Myocyte (in vitro differentiated cells): ENCODE data around the gene STX3. TPM values are rescaled to one million over a fixed set of nuclear protein-coding genes. Genes with fewer than 3 reads are reported as not detected.
"Not testable (repeated sequence)": the region's sequence is repeated elsewhere in the genome, so short reads cannot be mapped to it uniquely, and the experiment has no call there.

Source experiments
- DNase-seq: peaks from one replicate; pipeline ENCODE4 v3.0.0-alpha.2; 2012; ENCODE audit warnings: low read depth
- total RNA-seq: library from RNA; depleted of rRNA; stranded (reverse); fragments of >200 nt; gene quantifications from 2 replicates; pipeline ENCODE4 v1.2.3, GENCODE V29; 2014

The STX3 gene
- total RNA-seq, 1 donor from 2014 or later = 19.0 TPM

DNA sequence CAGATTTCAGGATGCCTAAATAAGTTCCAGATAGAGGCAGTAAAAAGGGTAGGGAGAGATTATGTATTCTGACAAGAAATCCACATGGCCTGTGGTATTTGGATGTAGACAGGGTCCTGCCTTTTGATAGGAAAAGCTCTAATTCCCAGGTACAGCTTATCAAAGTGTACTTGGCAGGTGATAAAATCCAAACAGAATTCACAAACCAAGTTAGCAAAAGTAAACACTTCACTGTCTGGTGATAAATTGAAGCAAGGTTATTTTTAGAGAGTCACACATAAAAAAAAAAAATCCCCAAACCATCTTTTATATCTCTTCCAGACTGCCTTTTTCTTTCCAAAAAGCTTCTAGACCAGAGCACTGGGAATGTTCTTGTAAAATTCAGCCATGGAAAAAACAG lies 84.4 kb downstream of the STX3 start:
- DNase-seq = no peak

DNA sequence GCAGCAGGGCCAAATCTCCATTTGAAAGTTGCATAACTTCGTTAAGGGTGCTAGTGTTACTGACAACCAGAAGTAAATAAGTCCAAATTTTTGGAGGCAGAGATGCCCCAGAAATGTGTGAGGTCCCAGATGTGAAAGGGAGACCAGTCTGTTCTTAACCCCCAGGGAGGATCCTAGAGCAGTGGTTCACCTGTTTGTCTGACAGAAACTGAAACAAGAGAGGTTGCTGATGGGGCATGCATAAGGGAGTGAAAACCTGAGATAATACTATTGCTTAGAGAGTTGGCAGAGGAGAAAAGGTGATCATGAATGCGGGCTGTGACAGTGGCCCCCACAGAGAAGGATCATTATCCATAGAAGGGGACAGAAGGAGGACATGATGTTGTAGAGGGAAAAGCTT lies 86.3 kb downstream of the STX3 start:
- DNase-seq = no peak

DNA sequence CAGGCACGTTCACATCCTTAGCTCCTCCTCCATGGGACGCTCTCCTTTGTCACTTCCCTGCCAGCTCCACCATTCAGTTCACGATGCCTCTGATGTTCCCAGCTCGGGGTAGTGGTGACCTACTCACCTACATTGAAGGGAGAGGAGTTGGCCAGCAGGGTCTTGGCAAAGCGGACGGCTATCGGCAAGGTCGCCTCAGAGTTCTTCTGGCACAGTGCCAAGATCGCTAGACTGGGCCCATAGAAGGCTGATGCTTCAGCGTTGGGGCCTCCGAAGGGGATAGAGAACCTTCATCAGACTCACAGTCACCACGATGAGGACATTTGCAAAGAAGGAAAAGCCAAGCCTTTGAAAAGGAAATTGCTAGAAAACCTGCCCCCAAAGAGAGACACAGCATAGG lies 87.1 kb downstream of the STX3 start:
- DNase-seq = no peak

DNA sequence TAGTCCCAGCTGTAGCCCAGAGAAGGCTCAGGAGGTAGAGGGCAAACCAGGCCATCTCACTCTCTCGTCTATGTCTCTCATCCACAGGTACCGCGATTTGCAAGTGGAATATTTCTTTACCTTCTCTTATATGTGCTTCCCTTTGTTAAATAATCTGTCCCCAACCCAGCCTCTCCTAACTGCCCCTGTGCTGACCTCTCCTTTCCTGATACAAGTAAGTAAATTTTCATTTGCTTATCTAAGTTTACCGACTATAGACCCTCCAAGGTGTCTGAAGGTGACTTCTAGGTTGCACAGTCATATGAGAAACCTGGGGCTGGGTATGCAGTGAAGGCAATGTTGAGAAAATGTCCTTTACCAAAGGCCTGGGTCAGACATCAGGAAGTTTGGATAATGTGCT lies 90.2 kb downstream of the STX3 start, which contains the start of gene CBLIF:
CBLIF (minus strand) TSS at position 101 of the 400 bp plus-strand sequence; CDS start at position 55, 46 bp downstream.
- DNase-seq = no peak

DNA sequence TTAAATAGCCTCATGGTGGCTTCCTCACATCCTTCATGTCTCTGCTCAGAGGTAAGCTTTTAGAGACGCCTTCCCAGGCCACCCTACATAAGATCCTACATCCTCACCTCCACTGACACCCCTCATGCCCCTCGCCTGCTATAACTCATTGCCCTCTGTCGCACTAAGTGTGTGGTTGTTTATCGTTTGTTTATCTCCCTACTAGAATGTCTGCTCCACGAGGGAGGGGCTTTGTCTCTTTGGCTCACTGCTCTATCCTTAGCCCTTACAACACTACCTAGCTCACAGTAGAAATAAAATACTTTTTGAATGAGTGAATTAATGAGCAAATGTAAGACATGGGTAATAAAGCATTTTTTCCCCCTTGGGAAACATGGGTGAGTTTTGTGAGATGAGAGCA lies 91.4 kb downstream of the STX3 start:
- DNase-seq = no peak

DNA sequence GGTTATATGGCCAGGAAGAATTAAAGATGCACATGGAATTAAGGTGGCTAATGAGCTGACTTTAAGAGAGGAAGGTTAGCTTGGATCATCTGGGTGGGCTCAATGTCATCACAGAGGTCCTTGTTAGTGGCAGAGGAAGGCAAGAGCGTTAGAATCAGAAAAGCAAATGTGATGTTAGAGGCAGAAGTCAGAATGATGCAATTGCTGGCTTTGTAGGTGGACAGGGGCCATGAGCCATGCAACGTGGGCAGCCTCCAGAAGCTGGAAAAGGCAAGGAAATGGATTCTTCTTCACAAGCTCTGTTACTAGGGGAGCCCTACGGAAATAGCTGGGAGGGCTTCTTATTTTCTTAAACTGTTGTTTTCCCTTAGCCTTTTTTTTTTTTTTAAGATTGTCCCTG lies 92.5 kb downstream of the STX3 start:
- no peak for DNase-seq

DNA sequence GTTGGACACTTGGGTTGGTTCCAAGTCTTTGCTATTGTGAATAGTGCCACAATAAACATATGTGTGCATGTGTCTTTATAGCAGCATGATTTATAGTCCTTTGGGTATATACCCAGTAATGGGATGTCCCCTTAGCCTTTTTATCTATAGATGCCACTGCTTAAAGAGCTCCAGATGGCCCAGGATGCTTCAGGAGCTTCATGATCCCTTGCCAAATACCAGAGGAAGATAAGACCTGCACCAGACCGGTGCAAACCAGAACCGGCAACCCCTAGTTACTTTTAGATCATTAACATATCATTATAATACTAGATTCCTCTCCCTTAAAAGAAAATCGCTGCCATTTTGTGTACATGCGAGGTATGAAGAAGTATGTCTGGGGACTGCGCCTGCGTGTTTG lies 93.3 kb downstream of the STX3 start:
- DNase-seq = not testable (repeated sequence)

DNA sequence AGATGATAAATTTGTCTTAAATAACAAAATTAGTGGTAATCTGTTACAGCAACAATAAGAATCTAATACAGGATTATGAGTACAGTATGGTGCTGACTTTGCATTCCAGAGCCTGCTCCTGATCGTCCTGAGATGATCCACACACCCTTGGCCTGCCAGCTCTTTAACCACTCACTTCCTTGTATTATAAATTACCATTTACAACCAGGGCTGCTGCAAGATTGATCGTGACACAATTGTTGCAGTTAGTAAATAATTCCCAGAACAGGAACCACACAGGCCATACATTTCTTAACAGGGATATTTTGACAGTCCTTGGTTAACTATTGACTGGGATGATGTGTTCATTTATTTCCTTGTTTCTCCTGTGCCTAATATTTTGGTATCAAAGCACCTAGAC lies 94.0 kb downstream of the STX3 start:
- DNase-seq = no peak

DNA sequence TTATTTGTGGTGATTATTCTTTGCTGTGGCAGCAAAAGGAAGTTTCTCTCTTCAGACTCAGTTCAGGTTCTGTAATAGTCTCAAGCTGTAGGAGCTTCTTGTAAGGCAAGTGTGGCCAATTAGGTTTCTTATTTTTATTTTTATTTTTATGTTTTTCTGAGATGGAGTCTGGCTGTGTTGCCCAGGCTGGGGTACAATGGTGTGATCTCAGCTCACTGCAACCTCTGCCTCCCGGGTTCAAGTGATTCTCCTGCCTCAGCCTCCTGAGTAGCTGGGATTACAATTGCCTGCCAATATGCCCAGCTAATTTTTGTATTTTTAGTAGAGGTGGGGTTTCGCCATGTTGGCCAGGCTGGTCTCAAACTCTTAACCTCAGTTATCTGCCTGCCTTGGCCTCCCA lies 94.4 kb downstream of the STX3 start:
- DNase-seq = not testable (repeated sequence)

DNA sequence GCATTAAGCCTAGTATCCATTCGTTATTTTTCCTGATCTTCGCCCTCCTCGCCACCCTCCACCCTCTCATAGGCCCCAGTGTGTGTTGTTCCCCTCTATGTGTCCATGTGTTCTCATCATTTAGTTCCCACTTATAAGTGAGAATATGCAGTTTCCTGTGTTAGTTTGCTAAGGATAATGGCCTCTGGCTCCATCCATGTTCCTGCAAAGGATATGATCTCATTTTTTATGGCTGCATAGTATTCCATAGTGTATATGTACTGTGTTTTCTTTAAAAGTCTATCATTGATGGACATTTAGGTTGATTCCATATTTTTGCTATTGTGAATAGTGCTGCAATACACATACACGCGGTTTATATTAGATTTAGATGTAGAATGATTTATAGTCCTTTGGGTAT lies 96.2 kb downstream of the STX3 start:
- not testable (repeated sequence) for DNase-seq

DNA sequence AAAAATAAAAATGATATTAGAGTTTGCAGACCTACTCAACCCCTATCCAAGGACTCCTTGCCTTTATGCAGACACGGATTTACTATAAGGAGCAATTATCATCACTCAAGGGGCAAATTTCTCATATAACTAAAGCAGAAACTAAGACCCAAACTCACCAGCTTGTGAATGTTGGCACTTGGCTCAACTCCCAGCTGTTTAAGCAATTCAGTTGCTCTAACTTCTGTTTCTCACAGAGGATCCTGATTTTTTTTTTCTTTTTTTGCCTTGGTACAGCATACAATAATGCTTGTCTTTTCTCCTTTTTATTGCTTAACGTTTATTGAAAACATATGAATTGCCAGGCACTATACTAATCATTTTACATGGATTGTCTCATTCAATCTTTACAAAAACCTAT lies 99.7 kb downstream of the STX3 start:
- DNase-seq = no peak

Other genes starting within 250 kb of the STX3 start
- not detected in 2 replicates for gene OR4D9, start 243.8 kb upstream of the STX3 start, total RNA-seq
- 23.1 and 28.1 TPM in 2 replicates for gene OSBP, start 139.6 kb upstream of the STX3 start, total RNA-seq
- 18.2 and 18.3 TPM in 2 replicates for gene PATL1, start 86.3 kb upstream of the STX3 start, total RNA-seq
- gene OR10V1, start 41.5 kb upstream of the STX3 start, total RNA-seq = not detected in 2 replicates
- 35.2 and 42.6 TPM in 2 replicates for gene MRPL16, start 55.4 kb downstream of the STX3 start, total RNA-seq
- gene CBLIF, start 90.1 kb downstream of the STX3 start, total RNA-seq = not detected in 2 replicates
- gene TCN1, start 111.1 kb downstream of the STX3 start, total RNA-seq = not detected in 2 replicates
- not detected in 2 replicates for gene OOSP3, start 123.4 kb downstream of the STX3 start, total RNA-seq
- gene OOSP1, start 183.1 kb downstream of the STX3 start, total RNA-seq = not detected in 2 replicates
- gene OOSP4A, start 208.7 kb downstream of the STX3 start, total RNA-seq = not detected in 2 replicates